Calu3 (cell line): ENCODE measurements around the gene PEAK1. TPM values are rescaled to one million over a fixed set of nuclear protein-coding genes. Genes with fewer than 3 reads are reported as not detected.

ENCODE experiments used
- BruUV-seq: library from RNA; stranded (reverse); fragments of 400-500 nt; replicated peaks from 2 replicates; lab custom pipeline; 2021; lab: Mats Ljungman, UMichigan
- CTCF ChIA-PET: fragments of 300-600 bp; sonication (Branson Sonifier 250); formaldehyde crosslinking; loops from one replicate; lab custom pipeline; 2022; ENCODE audit warnings: antibody characterized with exemption; lab: Charles Lee
- DNase-seq: peaks from one replicate; pipeline ENCODE4 v3.0.0; 2022
- H3K27ac Mint-ChIP-seq: one replicate; pipeline ENCODE4 v1.8.0; 2022; ENCODE audit warnings: mixed read lengths; ENCODE audit not compliant: unreplicated experiment
- H3K27me3 Mint-ChIP-seq: one replicate; pipeline ENCODE4 v1.8.0; 2022; ENCODE audit warnings: mixed read lengths; ENCODE audit not compliant: unreplicated experiment
- H3K36me3 Mint-ChIP-seq: one replicate; pipeline ENCODE4 v1.8.0; 2022; ENCODE audit warnings: mild to moderate bottlenecking, moderate library complexity, mixed read lengths; ENCODE audit not compliant: insufficient read depth, unreplicated experiment
- H3K4me1 Mint-ChIP-seq: one replicate; pipeline ENCODE4 v1.8.0; 2022; ENCODE audit warnings: mild to moderate bottlenecking, low read depth, mixed read lengths; ENCODE audit not compliant: unreplicated experiment
- H3K4me3 Mint-ChIP-seq: one replicate; pipeline ENCODE4 v1.8.0; 2022; ENCODE audit warnings: mild to moderate bottlenecking, low read depth, moderate library complexity, mixed read lengths; ENCODE audit not compliant: unreplicated experiment
- H3K9me3 Mint-ChIP-seq: one replicate; pipeline ENCODE4 v1.8.0; 2022; ENCODE audit warnings: low read depth, mixed read lengths; ENCODE audit not compliant: unreplicated experiment
- CTCF ChIP-seq: fragments of 200-600 bp; IDR thresholded peaks from one replicate; pipeline ENCODE4 v1.8.0; 2022; ENCODE audit warnings: antibody characterized with exemption; ENCODE audit not compliant: unreplicated experiment
- intact Hi-C: fragments of 100-400 bp; cut with micrococcal nuclease; formaldehyde crosslinking; loops from one replicate; pipeline ENCODE4 v1.10.0; 2022; ENCODE audit not compliant: unreplicated experiment
- total RNA-seq: library from RNA; stranded (reverse); gene quantifications from 2 replicates; pipeline ENCODE4 v1.2.3, GENCODE V29; 2022

Gene PEAK1
- total RNA-seq, 1 experiment from 2014 or later: 54.3 TPM

- no peak for DNase-seq
- CTCF ChIA-PET: no interaction called here
- no peak for TF ChIP-seq CTCF
- intact Hi-C loops: no loop called here
- Mint-ChIP-seq H3K36me3 (peaks cover 21% of the 10 kb centered on the region), H3K4me1 (peaks cover 23% of the 10 kb centered on the region), H3K4me3 (no peak overlapping the region), H3K27ac (peak overlapping the region; percentile 54), H3K9me3 (no peaks in the 10 kb centered on the region), H3K27me3 (no peaks in the 10 kb centered on the region)
- BruUV-seq: no TSS peak
Measured at GRCh38 chr15:77457191-77457904, 37.4 kb upstream of the PEAK1 start.

GRCh38 chr15:77456746-77457145 is 36.8 kb upstream of the PEAK1 start:
- no TSS peak for BruUV-seq
- no peak for DNase-seq
- intact Hi-C loops: no loop called here
- H3K27ac Mint-ChIP-seq: no peak overlapping the region
- CTCF ChIA-PET: no interaction called here
- H3K4me3 Mint-ChIP-seq: no peak overlapping the region
- TF ChIP-seq CTCF: no peak
- no peaks in the 10 kb centered on the region for H3K9me3 Mint-ChIP-seq
- peaks cover 21% of the 10 kb centered on the region for H3K36me3 Mint-ChIP-seq
- peaks cover 23% of the 10 kb centered on the region for H3K4me1 Mint-ChIP-seq
- no peaks in the 10 kb centered on the region for H3K27me3 Mint-ChIP-seq

GRCh38 chr15:77455696-77456321 is 35.9 kb upstream of the PEAK1 start:
- Mint-ChIP-seq H3K27ac (peak overlapping the region; percentile 55), H3K27me3 (no peaks in the 10 kb centered on the region), H3K4me1 (peaks cover 23% of the 10 kb centered on the region), H3K36me3 (peaks cover 18% of the 10 kb centered on the region), H3K4me3 (no peak overlapping the region), H3K9me3 (no peaks in the 10 kb centered on the region)
- DNase-seq: no peak
- TF ChIP-seq CTCF: no peak
- CTCF ChIA-PET: no interaction called here
- BruUV-seq: no TSS peak
- intact Hi-C loops: no loop called here

- DNase-seq: no peak
- BruUV-seq: no TSS peak
- H3K27ac Mint-ChIP-seq: no peak overlapping the region
- CTCF ChIA-PET: no interaction called here
- no peak for TF ChIP-seq CTCF
- intact Hi-C loops: no loop called here
- H3K36me3 Mint-ChIP-seq: peaks cover 10% of the 10 kb centered on the region
- no peaks in the 10 kb centered on the region for H3K9me3 Mint-ChIP-seq
- no peaks in the 10 kb centered on the region for H3K27me3 Mint-ChIP-seq
- H3K4me1 Mint-ChIP-seq: peaks cover 23% of the 10 kb centered on the region
- H3K4me3 Mint-ChIP-seq: no peak overlapping the region
Measured at GRCh38 chr15:77454951-77455350, 35.0 kb upstream of the PEAK1 start.
